GM23248 (cell line): Measurements from ENCODE around the gene TM4SF18.

Source experiments
- EZH2 ChIP-seq: fragments of 200-600 bp; sonication (generic); IDR thresholded peaks from 2 replicates; pipeline ENCODE4 v1.6.1; 2018; ENCODE audit warnings: antibody characterized with exemption, mild to moderate bottlenecking; ENCODE audit not compliant: insufficient read depth, poor library complexity, severe bottlenecking
- EZH2phosphoT487 ChIP-seq: fragments of 200-600 bp; sonication (generic); IDR thresholded peaks from 2 replicates; pipeline ENCODE4 v1.6.1; 2018; ENCODE audit warnings: antibody characterized with exemption, moderate library complexity, mild to moderate bottlenecking, low read depth; ENCODE audit not compliant: insufficient read depth

GRCh38 chr3:149274220-149274619 is 59.2 kb downstream of the TM4SF18 start:
- no peak for TF ChIP-seq EZH2
- TF ChIP-seq EZH2phosphoT487: no peak
